WI38 (cell line): ENCODE results near the gene RAB40C.
"Not testable (repeated sequence)": the region's sequence is repeated elsewhere in the genome, so short reads cannot be mapped to it uniquely, and the experiment has no call there.

Experiments used
- H3K4me3 ChIP-seq: 2 replicates; pipeline ENCODE4 v1.5.1; 2011; ENCODE audit warnings: low read depth, mild to moderate bottlenecking, control low read depth, low read length
- CTCF ChIP-seq: IDR thresholded peaks from 2 replicates; pipeline ENCODE4 v1.5.1; 2012; ENCODE audit warnings: low read depth, mild to moderate bottlenecking, control low read depth, low read length

The RAB40C gene

GRCh38 chr16:595094-595528 lies 5.2 kb downstream of the RAB40C start:
- no peak for TF ChIP-seq CTCF
- no peak overlapping the region for H3K4me3 ChIP-seq

- TF ChIP-seq CTCF: no peak
- no peak overlapping the region for H3K4me3 ChIP-seq
Observed at GRCh38 chr16:595942-596735, 6.3 kb downstream of the RAB40C start.

- no peak overlapping the region for H3K4me3 ChIP-seq
- no peak for TF ChIP-seq CTCF
Observed at GRCh38 chr16:596736-597060, 6.8 kb downstream of the RAB40C start.

GRCh38 chr16:597655-598054 lies 7.8 kb downstream of the RAB40C start:
- not testable (repeated sequence) for H3K4me3 ChIP-seq

- H3K4me3 ChIP-seq: no peak overlapping the region
- no peak for TF ChIP-seq CTCF
Observed at GRCh38 chr16:598823-599739, 9.2 kb downstream of the RAB40C start.

GRCh38 chr16:600781-601180 lies 10.9 kb downstream of the RAB40C start:
- TF ChIP-seq CTCF: no peak

GRCh38 chr16:603933-604332 lies 14.1 kb downstream of the RAB40C start:
- TF ChIP-seq CTCF: no peak
- H3K4me3 ChIP-seq: no peak overlapping the region

More at GRCh38 chr16:600781-601180, 10.9 kb downstream of the RAB40C start:
- H3K4me3 ChIP-seq: no peak overlapping the region
